Epithelial cell of umbilical artery (primary cell): ENCODE measurements around the gene SLC11A1. TPM values are rescaled to one million over a fixed set of nuclear protein-coding genes. Genes with fewer than 3 reads are reported as not detected.

Experiments used
- total RNA-seq: library from RNA; depleted of rRNA; stranded (reverse); fragments of >200 nt; gene quantifications from 2 replicates; pipeline ENCODE4 v1.2.3, GENCODE V29; 2014

Gene SLC11A1, protein sequence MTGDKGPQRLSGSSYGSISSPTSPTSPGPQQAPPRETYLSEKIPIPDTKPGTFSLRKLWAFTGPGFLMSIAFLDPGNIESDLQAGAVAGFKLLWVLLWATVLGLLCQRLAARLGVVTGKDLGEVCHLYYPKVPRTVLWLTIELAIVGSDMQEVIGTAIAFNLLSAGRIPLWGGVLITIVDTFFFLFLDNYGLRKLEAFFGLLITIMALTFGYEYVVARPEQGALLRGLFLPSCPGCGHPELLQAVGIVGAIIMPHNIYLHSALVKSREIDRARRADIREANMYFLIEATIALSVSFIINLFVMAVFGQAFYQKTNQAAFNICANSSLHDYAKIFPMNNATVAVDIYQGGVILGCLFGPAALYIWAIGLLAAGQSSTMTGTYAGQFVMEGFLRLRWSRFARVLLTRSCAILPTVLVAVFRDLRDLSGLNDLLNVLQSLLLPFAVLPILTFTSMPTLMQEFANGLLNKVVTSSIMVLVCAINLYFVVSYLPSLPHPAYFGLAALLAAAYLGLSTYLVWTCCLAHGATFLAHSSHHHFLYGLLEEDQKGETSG
- total RNA-seq, result 0.32 TPM in 1 of 2 replicates, not detected in the other

GRCh38 chr2:218381916-218382366, at the start of gene SLC11A1:
TSS of gene SLC11A1 (plus strand) at chr2:218382273. CDS start at chr2:218382369, 96 bp downstream.

DNA sequence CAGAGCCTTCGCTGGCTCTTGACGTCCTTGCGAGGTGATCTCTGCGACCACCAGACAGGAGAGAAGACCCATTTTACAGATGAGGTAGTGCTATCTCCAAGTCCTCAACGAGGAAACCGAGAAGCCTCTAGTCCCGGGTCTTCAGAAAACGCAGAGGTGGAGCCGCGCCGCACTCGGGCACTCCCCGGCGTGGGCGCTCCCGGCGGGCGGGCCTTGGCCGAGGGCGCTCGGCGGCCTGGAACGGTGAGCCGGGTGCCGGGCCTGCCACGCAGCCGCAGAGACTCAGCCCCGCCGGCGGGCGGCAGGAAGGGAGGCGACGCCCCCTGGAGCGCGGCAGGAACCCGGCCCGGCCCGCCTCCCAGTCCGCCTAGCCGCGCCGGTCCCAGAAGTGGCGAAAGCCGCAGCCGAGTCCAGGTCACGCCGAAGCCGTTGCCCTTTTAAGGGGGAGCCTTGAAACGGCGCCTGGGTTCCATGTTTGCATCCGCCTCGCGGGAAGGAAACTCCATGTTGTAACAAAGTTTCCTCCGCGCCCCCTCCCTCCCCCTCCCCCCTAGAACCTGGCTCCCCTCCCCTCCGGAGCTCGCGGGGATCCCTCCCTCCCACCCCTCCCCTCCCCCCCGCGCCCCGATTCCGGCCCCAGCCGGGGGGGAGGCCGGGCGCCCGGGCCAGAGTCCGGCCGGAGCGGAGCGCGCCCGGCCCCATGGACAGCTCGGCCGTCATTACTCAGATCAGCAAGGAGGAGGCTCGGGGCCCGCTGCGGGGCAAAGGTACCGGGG, 17.5 kb downstream of the SLC11A1 start, which contains the start of gene CTDSP1:
CTDSP1 (plus strand) TSS at position 478 of the 776 bp plus-strand sequence; CDS start at position 701, 223 bp downstream.

GRCh38 chr2:218418717-218419458, 36.8 kb downstream of the SLC11A1 start, which contains the start of gene VIL1:
TSS of gene VIL1 (plus strand) at chr2:218419123. CDS start at chr2:218423779, 4,656 bp downstream.

Other genes with a start within 250 kb of the SLC11A1 start
- gene CXCR1, start 215.3 kb upstream of the SLC11A1 start, total RNA-seq, result not detected in 2 replicates
- 454 and 509 TPM in 2 replicates for gene ARPC2, start 165.1 kb upstream of the SLC11A1 start, total RNA-seq
- gene GPBAR1, start 121.3 kb upstream of the SLC11A1 start, total RNA-seq, result 0.15 TPM in 1 of 2 replicates, not detected in the other
- 148 and 151 TPM in 2 replicates for gene AAMP, start 112.1 kb upstream of the SLC11A1 start, total RNA-seq
- gene PNKD, start 111.8 kb upstream of the SLC11A1 start, total RNA-seq, result 20.8 and 22.1 TPM in 2 replicates
- gene TMBIM1, start 89.8 kb upstream of the SLC11A1 start, total RNA-seq, result 96.1 and 112 TPM in 2 replicates
- gene CATIP, start 25.4 kb upstream of the SLC11A1 start, total RNA-seq, result not detected in 2 replicates
- gene CTDSP1, start 17.6 kb downstream of the SLC11A1 start, total RNA-seq, result 35.7 and 42.2 TPM in 2 replicates
- not detected in 2 replicates for gene VIL1, start 36.9 kb downstream of the SLC11A1 start, total RNA-seq
- 5.2 and 14.1 TPM in 2 replicates for gene USP37, start 186.1 kb downstream of the SLC11A1 start, total RNA-seq
- gene CNOT9, start 186.6 kb downstream of the SLC11A1 start, total RNA-seq, result 52.3 and 54.0 TPM in 2 replicates
- 0.97 and 2.1 TPM in 2 replicates for gene PLCD4, start 225.6 kb downstream of the SLC11A1 start, total RNA-seq